CD4-positive, alpha-beta T cell treated with Interleukin-21 for 1 hour (primary cell): Measurements from ENCODE around the gene TMEM187.
A peak's percentile ranks its signal among the peaks of the same experiment; 100 is the strongest.
"Not testable (repeated sequence)": the region's sequence is repeated elsewhere in the genome, so short reads cannot be mapped to it uniquely, and the experiment has no call there.

Experiments
- DNase-seq: peaks from one replicate; pipeline ENCODE4 v3.0.0-alpha.2; 2020

The TMEM187 gene

GRCh38 chrX:153973127-153974002, 811 bp downstream of the TMEM187 start:
- DNase-seq: no peak

- DNase-seq: no peak
Observed at GRCh38 chrX:153974003-153974725, 1.6 kb downstream of the TMEM187 start.

GRCh38 chrX:153974726-153975286, 2.3 kb downstream of the TMEM187 start:
- no peak for DNase-seq

- DNase-seq: peak; percentile 43
Observed at GRCh38 chrX:153980394-153980793, 7.8 kb downstream of the TMEM187 start.

GRCh38 chrX:153981231-153981630, 8.7 kb downstream of the TMEM187 start:
- no peak for DNase-seq

- peak; percentile 78 for DNase-seq
Observed at GRCh38 chrX:153981771-153982533, 9.4 kb downstream of the TMEM187 start.

GRCh38 chrX:153983321-153983801, 10.8 kb downstream of the TMEM187 start:
- no peak for DNase-seq

GRCh38 chrX:153984351-153985178, 12.0 kb downstream of the TMEM187 start:
- DNase-seq: peak; percentile 57

GRCh38 chrX:153988493-153988892, 15.9 kb downstream of the TMEM187 start:
- DNase-seq: no peak

- DNase-seq: peak; percentile 28
Observed at GRCh38 chrX:153989973-153990655, 17.6 kb downstream of the TMEM187 start.

- no peak for DNase-seq
Observed at GRCh38 chrX:153991013-153991580, 18.5 kb downstream of the TMEM187 start.

- DNase-seq: no peak
Observed at GRCh38 chrX:153992180-153992579, 19.6 kb downstream of the TMEM187 start.

GRCh38 chrX:153993079-153993478, 20.5 kb downstream of the TMEM187 start:
- DNase-seq: no peak

GRCh38 chrX:153993978-153994377, 21.4 kb downstream of the TMEM187 start:
- no peak for DNase-seq

GRCh38 chrX:153994398-153994797, 21.8 kb downstream of the TMEM187 start:
- DNase-seq: not testable (repeated sequence)

- DNase-seq: no peak
Observed at GRCh38 chrX:153995504-153995903, 22.9 kb downstream of the TMEM187 start.

- no peak for DNase-seq
Observed at GRCh38 chrX:153999359-154000037, 26.9 kb downstream of the TMEM187 start.

GRCh38 chrX:154000051-154000450, 27.5 kb downstream of the TMEM187 start:
- no peak for DNase-seq

GRCh38 chrX:154002215-154002719, 29.7 kb downstream of the TMEM187 start:
- DNase-seq: peak; percentile 67

- no peak for DNase-seq
Observed at GRCh38 chrX:154004315-154004714, 31.8 kb downstream of the TMEM187 start.
